GM23338 (cell line): ENCODE data around the gene IFTAP. TPM values are rescaled to one million over a fixed set of nuclear protein-coding genes. Genes with fewer than 3 reads are reported as not detected.
A peak's percentile ranks its signal among the peaks of the same experiment; 100 is the strongest.

Experiments used
- ATAC-seq: fragments of 200-7000 bp; cut with Tn5 transposase; 3 replicates; pipeline ENCODE4 v1.9.1; 2020
- DNase-seq: peaks from one replicate; pipeline ENCODE4 v3.0.0-alpha.2; 2015; ENCODE audit warnings: low spot score
- H2AFZ ChIP-seq: fragments of 200-600 bp; sonication (generic); 2 replicates; pipeline ENCODE4 v1.8.0; 2016; ENCODE audit warnings: antibody characterized with exemption, mild to moderate bottlenecking, moderate library complexity
- H3F3A ChIP-seq: fragments of 200-600 bp; sonication (generic); replicated peaks from 2 replicates; pipeline ENCODE4 v1.8.0; 2017; ENCODE audit warnings: antibody characterized with exemption, mixed run types, low read depth
- H3K27ac ChIP-seq: fragments of 200-600 bp; sonication (generic); 2 replicates; pipeline ENCODE4 v1.6.1; 2016; ENCODE audit warnings: low read depth
- H3K27me3 ChIP-seq: fragments of 200-600 bp; sonication (generic); 2 replicates; pipeline ENCODE4 v1.8.0; 2016; ENCODE audit warnings: mild to moderate bottlenecking, mixed run types, moderate library complexity; ENCODE audit not compliant: insufficient read depth
- H3K36me3 ChIP-seq: fragments of 200-600 bp; sonication (generic); 2 replicates; pipeline ENCODE4 v1.8.0; 2016; ENCODE audit warnings: mild to moderate bottlenecking; ENCODE audit not compliant: insufficient read depth
- H3K4me1 ChIP-seq: fragments of 200-600 bp; sonication (generic); 2 replicates; pipeline ENCODE4 v1.8.0; 2016; ENCODE audit warnings: mild to moderate bottlenecking, moderate library complexity; ENCODE audit not compliant: insufficient read depth
- H3K4me2 ChIP-seq: fragments of 200-600 bp; sonication (generic); 2 replicates; pipeline ENCODE4 v1.7.1; 2017; ENCODE audit warnings: mixed run types
- H3K4me3 ChIP-seq: fragments of 200-600 bp; sonication (generic); 2 replicates; pipeline ENCODE4 v1.6.1; 2016; ENCODE audit warnings: mixed run types
- H3K79me2 ChIP-seq: fragments of 200-600 bp; sonication (generic); replicated peaks from 2 replicates; pipeline ENCODE4 v1.8.0; 2017; ENCODE audit warnings: mild to moderate bottlenecking; ENCODE audit not compliant: insufficient read depth
- H3K9me2 ChIP-seq: fragments of 200-600 bp; sonication (generic); 2 replicates; pipeline ENCODE4 v1.8.0; 2017; ENCODE audit not compliant: insufficient read depth
- H4K20me1 ChIP-seq: fragments of 200-600 bp; sonication (generic); replicated peaks from 2 replicates; pipeline ENCODE4 v1.8.0; 2017; ENCODE audit warnings: mild to moderate bottlenecking; ENCODE audit not compliant: insufficient read depth
- H3K27ac Mint-ChIP-seq: 2 replicates; pipeline ENCODE4 v1.8.0; 2020; ENCODE audit warnings: inconsistent platforms, mild to moderate bottlenecking, moderate library complexity, mixed read lengths
- H3K27me3 Mint-ChIP-seq: 3 replicates; pipeline ENCODE4 v1.8.0; 2022; ENCODE audit warnings: low read depth, mild to moderate bottlenecking, moderate library complexity, mixed read lengths, inconsistent platforms; ENCODE audit not compliant: insufficient read depth, poor library complexity
- H3K36me3 Mint-ChIP-seq: 3 replicates; pipeline ENCODE4 v1.8.0; 2021; ENCODE audit warnings: low read depth, mild to moderate bottlenecking, inconsistent platforms, moderate library complexity, mixed read lengths
- H3K4me1 Mint-ChIP-seq: 3 replicates; pipeline ENCODE4 v1.8.0; 2020; ENCODE audit warnings: mild to moderate bottlenecking, inconsistent platforms, mixed read lengths
- H3K4me3 Mint-ChIP-seq: 3 replicates; pipeline ENCODE4 v1.8.0; 2021; ENCODE audit warnings: moderate library complexity, mild to moderate bottlenecking, inconsistent platforms, mixed read lengths
- H3K9me3 Mint-ChIP-seq: 3 replicates; pipeline ENCODE4 v1.8.0; 2020; ENCODE audit warnings: moderate library complexity, mild to moderate bottlenecking, inconsistent platforms, mixed read lengths
- CREB1 ChIP-seq: fragments of 250-450 bp; sonication (Bioruptor Pico); IDR thresholded peaks from 2 replicates; pipeline ENCODE4 v1.5.0; 2020; ENCODE audit warnings: low read depth, mild to moderate bottlenecking, moderate library complexity
- CTCF ChIP-seq, 2 experiments: fragments of 200-600 bp in 1 of 2; sonication (generic) in 1 of 2; conservative IDR thresholded peaks; 2 replicates each; pipeline versions ENCODE4 v1.5.1 to v1.6.1; 2016 to 2017; ENCODE audit warnings: antibody characterized with exemption in 2 of 2, low read depth in 2 of 2, mild to moderate bottlenecking in 2 of 2, moderate library complexity in 1 of 2
- ZNF114 ChIP-seq: fragments of 250-450 bp; sonication (Bioruptor Pico); IDR thresholded peaks from 2 replicates; pipeline ENCODE4 v1.5.0; 2020; ENCODE audit warnings: mild to moderate bottlenecking, moderate library complexity
- ZNF462 ChIP-seq: fragments of 250-450 bp; sonication (Bioruptor Pico); IDR thresholded peaks from 2 replicates; pipeline ENCODE4 v1.5.0; 2020; ENCODE audit warnings: mild to moderate bottlenecking, moderate library complexity
- polyA plus RNA-seq: library from polyadenylated mRNA; unstranded; fragments of >200 nt; fragmentation: Nextera tagmentation; extraction: Ambion mirVana; gene quantifications from 2 replicates; pipeline ENCODE4 v1.2.1, GENCODE V29; 2016
- total RNA-seq: library from RNA; depleted of rRNA; stranded (reverse); fragments of >200 nt; shearing (Covaris generic); gene quantifications from 2 replicates; pipeline ENCODE4 v1.2.3, GENCODE V29; 2014

The IFTAP gene
- total and polyA plus RNA-seq, 2 experiments from 2014 or later: 17.1 to 39.1 TPM

GRCh38 chr11:36581536-36581935 lies 12.8 kb upstream of the IFTAP start (continued):
- TF ChIP-seq ZNF462 (CRISPR knock-in tag): no peak
- no peak for TF ChIP-seq CTCF (conservative IDR thresholded peaks at IDR 0.05; ENCODE audit: low read depth in 2 of 2)
- TF ChIP-seq CREB1 (CRISPR knock-in tag): no peak

- Histone ChIP-seq H2AFZ (no peak overlapping the region), H3K4me2 (no peak overlapping the region), H3K36me3 (peaks cover 5% of the 10 kb centered on the region; the same call in 1 of the 2 replicates), H3K4me3 (no peak overlapping the region), H3K4me1 (no peaks in the 10 kb centered on the region), H4K20me1 (no peaks in the 10 kb centered on the region), H3K27me3 (no peaks in the 10 kb centered on the region), H3K27ac (no peak overlapping the region), H3K9me2 (no peaks in the 10 kb centered on the region), H3F3A (no peaks in the 10 kb centered on the region), H3K79me2 (no peaks in the 10 kb centered on the region)
- peaks cover 15% of the 10 kb centered on the region for H3K36me3 Mint-ChIP-seq
- peak; percentile 43 for ATAC-seq
- peaks cover 3% of the 10 kb centered on the region for H3K27me3 Mint-ChIP-seq
- peak; percentile 24 for DNase-seq
- no peak overlapping the region for H3K27ac Mint-ChIP-seq
- TF ChIP-seq ZNF114 (CRISPR knock-in tag): no peak
- peak; percentile 36 to 50; a peak in 2 of 4 replicates for TF ChIP-seq CTCF (conservative IDR thresholded peaks at IDR 0.05; ENCODE audit: low read depth in 2 of 2)
- no peak overlapping the region for H3K4me3 Mint-ChIP-seq
- no peaks in the 10 kb centered on the region for H3K4me1 Mint-ChIP-seq
- H3K9me3 Mint-ChIP-seq: peaks cover 28% of the 10 kb centered on the region
Observed at GRCh38 chr11:36583667-36584066, 10.6 kb upstream of the IFTAP start.
